ENCODE data around the gene ARAF. TPM values are rescaled to one million over a fixed set of nuclear protein-coding genes. Genes with fewer than 3 reads are reported as not detected.

ARAF gene
- total RNA-seq, 1 experiment from 2014 or later: 35.4 TPM

GRCh38 chrX:47596256-47596655 is 35.3 kb downstream of the ARAF start:
- Histone ChIP-seq H3K27me3 (ENCODE audit: insufficient read depth, low read length) (no peaks in the 10 kb centered on the region), H3K9ac (ENCODE audit: low read length) (no peak overlapping the region), H3K36me3 (ENCODE audit: control insufficient read depth in 1 of 2, insufficient read depth in 2 of 2, low read length in 2 of 2) (no peaks in the 10 kb centered on the region), H3K27ac (ENCODE audit: low read depth, low read length) (no peak overlapping the region), H4K20me1 (ENCODE audit: insufficient read depth) (no peaks in the 10 kb centered on the region), H3K9me2 (ENCODE audit: insufficient read depth) (no peaks in the 10 kb centered on the region), H3K4me2 (ENCODE audit: low read length) (no peak overlapping the region), H3K9me3 (ENCODE audit: control insufficient read depth in 1 of 2, insufficient read depth in 1 of 2, low read depth in 1 of 2, low read length in 2 of 2) (no peaks in the 10 kb centered on the region), H3K4me1 (ENCODE audit: control insufficient read depth in 1 of 2, insufficient read depth in 2 of 2, low read length in 2 of 2) (no peaks in the 10 kb centered on the region), H2AFZ (ENCODE audit: low read depth, low read length, poor library complexity, severe bottlenecking) (no peak overlapping the region), H3K4me3 (replicated peaks in 1 of 2; ENCODE audit: low read depth in 1 of 2, low read length in 2 of 2) (no peak overlapping the region), H3K79me2 (ENCODE audit: insufficient read depth, low read length) (no peaks in the 10 kb centered on the region)
- TF ChIP-seq POLR2A (IDR thresholded peaks at IDR 0.05; ENCODE audit: borderline replicate concordance, extremely low read depth, insufficient read depth, insufficient read length): no peak
- no peak for TF ChIP-seq POLR2AphosphoS5 (IDR thresholded peaks at IDR 0.05; ENCODE audit: low read depth, low read length)
- TF ChIP-seq EZH2phosphoT487 (IDR thresholded peaks at IDR 0.05; ENCODE audit: borderline replicate concordance): no peak
- no peak for TF ChIP-seq CBX3 (IDR thresholded peaks at IDR 0.05; ENCODE audit: low read depth)
- no peak for TF ChIP-seq TCF7L2 (IDR thresholded peaks at IDR 0.05; ENCODE audit: borderline replicate concordance, extremely low read depth, insufficient read depth, insufficient read length)
- TF ChIP-seq RAD21 (IDR thresholded peaks at IDR 0.05; ENCODE audit: low read depth): no peak
- TF ChIP-seq JUND (IDR thresholded peaks at IDR 0.05): no peak
- no peak for TF ChIP-seq SRF (IDR thresholded peaks at IDR 0.05; ENCODE audit: low read depth)
- TF ChIP-seq MAX (IDR thresholded peaks at IDR 0.05): no peak
- TF ChIP-seq YY1 (IDR thresholded peaks at IDR 0.05; ENCODE audit: extremely low read depth, insufficient replicate concordance, low read depth, low read length): no peak
- TF ChIP-seq SP1 (IDR thresholded peaks at IDR 0.05; ENCODE audit: low read depth): no peak
- no peak for TF ChIP-seq REST (IDR thresholded peaks at IDR 0.05; ENCODE audit: low read depth)
- TF ChIP-seq SIN3A (IDR thresholded peaks at IDR 0.05; ENCODE audit: low read depth): no peak
- TF ChIP-seq ZFX (IDR thresholded peaks at IDR 0.05): no peak
- TF ChIP-seq EGR1 (IDR thresholded peaks at IDR 0.05; ENCODE audit: low read depth): no peak
- no peak for TF ChIP-seq EZH2 (IDR thresholded peaks at IDR 0.05)
- no peak for TF ChIP-seq CTCF (IDR thresholded peaks at IDR 0.05 in 2 of 3, conservative IDR thresholded peaks at IDR 0.05 in 1 of 3; ENCODE audit: borderline replicate concordance in 1 of 3, insufficient read depth in 1 of 3, low read depth in 2 of 3, low read length in 2 of 3)
- TF ChIP-seq FOSL1 (IDR thresholded peaks at IDR 0.05; ENCODE audit: low read depth): no peak
- ChIA-PET POLR2A (no interaction called here), RAD21 (ENCODE audit: low non-redundant PET in 1 of 2, low total read pairs in 2 of 2, uncharacterized antibody in 2 of 2, unreplicated experiment in 2 of 2) (no interaction called here), CTCF (no interaction called here)
- ATAC-seq (no peak), DNase-seq (ENCODE audit: low read depth, low spot score) (no peak)
- no TSS peak for BruUV-seq (replicated peaks)
- intact Hi-C loops (cut with micrococcal nuclease): no loop called here

Measured in HCT116 (cell line).